HG03196 (cell line): Measurements from ENCODE around the gene ASB2.

Experiments
- ATAC-seq: cut with Tn5 transposase; IDR thresholded peaks from one replicate; pipeline ENCODE4 v1.9.1; 2021; ENCODE audit not compliant: unreplicated experiment

The ASB2 gene

DNA sequence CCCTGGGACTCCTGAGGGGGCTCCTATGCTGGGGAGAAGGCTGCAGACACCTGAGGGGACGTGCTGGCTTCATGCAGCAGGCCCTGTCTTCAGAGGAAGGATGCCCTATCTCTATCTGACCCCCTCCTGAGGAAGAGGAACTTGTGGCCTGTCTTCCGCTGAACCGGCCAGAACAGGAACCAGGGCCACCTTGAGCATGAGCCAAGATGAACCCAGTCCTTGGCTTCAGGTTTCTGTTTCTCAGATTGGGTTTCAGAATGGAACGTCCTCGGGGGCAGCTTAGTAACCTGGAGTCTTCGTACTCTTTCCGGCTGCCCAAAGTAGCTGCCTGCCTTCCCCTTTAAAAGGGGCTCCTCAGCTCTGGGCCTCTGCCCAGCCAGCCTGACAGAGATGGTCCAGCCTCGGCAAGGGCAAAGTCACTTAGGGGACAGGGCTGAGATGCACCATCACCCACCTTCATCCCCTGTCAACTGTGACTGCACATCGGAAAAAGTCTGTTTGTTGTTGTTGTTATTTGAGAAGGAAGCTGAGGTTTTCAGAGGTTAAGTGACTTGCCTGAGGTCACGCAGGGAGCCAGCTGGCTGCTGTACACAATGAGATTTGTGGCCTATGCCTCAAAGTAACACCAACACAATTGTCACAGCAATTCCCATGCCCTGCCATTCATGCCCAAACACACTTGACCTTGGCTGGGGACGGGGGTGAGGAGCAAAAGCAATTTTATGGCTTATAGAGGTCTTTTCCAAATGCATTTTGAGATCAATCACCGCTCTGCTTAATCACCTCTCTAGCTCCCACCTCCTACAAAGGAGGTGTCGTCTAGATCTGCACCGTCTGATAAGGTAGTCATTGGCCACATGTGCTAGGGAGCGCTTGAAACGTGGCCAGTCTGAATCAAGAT, 13.4 kb downstream of the ASB2 start:
- peak; percentile 54 for ATAC-seq

GRCh38 chr14:93961620-93962019, 14.8 kb downstream of the ASB2 start:
- no peak for ATAC-seq

DNA sequence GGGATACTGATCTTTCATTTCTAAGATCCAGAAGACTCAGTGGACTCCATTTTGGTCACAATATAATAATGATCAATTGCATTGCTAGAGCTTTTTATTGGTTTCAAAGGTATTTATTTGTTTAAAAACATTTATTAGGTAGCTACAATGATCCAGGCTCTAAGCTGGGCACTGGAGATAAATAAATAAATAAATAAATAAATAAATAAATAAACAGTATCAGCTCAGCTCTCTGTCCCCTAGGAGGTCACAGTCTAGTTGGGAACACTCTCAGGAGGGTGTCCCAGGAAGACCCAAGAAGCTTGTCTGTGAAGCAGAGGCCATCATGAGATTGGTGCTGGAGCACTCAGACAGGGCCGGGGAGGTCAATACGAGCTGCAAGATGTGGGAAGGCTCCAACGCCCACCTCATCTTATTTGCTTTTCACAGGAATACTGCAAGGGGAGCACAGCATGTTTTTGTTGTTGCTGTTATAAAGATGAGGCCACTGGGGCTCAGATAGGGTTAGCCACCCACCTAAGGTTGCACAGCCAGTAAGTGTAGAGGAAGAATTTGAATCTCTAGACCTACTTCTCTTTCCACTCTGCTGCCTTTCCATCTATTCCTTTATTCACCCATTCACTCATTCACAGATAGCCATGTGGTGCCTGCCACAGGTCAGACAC, 15.5 kb downstream of the ASB2 start:
- no peak for ATAC-seq

- no peak for ATAC-seq
Measured at GRCh38 chr14:93960108-93960475, 16.3 kb downstream of the ASB2 start.

DNA sequence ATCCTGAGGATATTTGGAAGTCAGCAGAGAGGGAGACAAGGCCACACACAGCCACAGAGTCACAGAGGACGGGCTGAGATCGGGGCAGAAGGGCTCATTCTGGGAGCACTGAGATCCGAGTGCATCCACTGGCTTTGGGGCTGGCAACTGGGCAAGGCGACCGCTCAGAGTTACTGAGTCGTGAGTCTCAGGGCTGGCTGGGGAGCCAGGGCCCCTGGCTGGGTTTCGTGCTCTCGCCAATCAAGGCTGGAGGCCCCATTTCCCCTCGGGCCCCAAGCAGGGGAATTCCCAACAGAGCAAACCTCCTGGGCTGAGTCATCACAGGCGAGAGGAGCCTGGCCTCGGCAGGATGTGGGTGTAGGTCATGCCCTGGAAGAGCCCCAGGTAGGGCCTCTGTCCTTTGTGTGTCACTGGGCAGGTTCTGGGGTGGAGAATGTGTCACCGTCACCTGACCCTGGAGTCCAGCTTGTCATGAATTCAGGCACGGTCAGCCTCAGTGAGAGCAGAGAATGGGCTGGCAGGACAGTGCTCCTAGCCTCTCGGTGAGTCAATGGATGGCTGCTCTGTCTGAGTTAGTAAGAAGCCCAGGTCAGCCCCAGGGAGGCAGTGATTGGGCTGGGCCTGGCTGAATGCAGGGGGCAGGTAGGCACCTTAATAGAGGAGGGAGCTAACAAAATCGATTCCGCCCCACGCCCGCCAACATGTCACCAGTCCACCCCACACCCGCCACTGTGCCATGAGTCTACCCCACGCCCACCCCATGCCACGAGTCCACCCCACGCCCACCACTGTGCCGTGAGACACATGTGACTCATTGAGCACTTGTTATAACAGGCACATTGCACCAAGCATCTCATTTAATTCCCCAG, 16.9 kb downstream of the ASB2 start:
- ATAC-seq = peak; percentile 72

- ATAC-seq = no peak
Measured at GRCh38 chr14:93958567-93959238, 17.7 kb downstream of the ASB2 start.

GRCh38 chr14:93957751-93958566, 18.4 kb downstream of the ASB2 start:
- ATAC-seq = no peak

DNA sequence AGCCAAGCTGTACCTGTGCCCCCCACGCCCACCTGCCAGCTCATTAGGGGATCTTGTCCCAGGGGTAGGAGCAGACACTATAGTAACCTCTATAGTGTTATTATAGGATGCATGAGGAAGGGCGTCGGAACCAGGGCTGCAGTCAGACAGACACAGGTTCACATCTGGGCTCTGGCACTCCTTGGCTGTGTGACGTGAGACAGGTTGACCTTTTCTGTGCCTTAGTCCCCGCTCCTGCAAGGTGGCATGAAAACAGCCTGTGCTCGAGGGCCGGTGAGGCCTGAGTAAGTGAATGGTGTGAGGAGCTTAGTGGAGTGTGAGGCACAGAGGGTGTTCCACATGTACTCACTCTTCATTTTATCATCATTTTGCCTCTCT, 19.0 kb downstream of the ASB2 start:
- ATAC-seq = no peak

- ATAC-seq = no peak
Measured at GRCh38 chr14:93956514-93957332, 19.6 kb downstream of the ASB2 start.

DNA sequence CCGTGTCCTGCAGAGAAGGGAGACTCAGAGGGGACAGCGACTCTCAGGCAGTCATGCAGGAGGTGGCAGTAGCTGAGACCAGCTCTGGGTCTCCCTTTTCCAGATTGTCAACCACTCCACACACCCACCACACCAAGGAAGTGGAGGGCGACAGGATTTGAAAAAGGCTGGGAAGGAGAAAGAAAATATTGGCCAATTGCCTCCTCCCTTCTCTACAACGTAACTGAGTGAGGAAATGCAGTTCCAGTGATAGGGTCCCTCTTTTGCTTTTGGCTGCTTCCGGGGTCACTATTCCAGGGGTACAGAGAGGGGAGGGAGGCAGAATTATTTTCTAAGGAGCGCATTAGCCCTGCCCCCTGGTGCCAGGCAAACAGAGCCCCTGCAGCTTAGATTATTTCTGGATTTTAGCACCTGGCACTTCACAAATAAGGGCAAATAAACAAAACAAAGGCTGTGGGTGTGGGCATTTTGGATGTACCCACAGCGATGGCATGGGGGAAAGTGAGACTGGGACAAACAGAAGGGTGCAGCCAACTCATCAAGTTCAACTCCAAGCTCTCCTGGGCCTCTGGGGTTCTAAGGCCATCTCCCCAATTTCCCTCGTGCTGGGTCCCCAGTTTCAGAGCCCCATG, 20.4 kb downstream of the ASB2 start:
- no peak for ATAC-seq

DNA sequence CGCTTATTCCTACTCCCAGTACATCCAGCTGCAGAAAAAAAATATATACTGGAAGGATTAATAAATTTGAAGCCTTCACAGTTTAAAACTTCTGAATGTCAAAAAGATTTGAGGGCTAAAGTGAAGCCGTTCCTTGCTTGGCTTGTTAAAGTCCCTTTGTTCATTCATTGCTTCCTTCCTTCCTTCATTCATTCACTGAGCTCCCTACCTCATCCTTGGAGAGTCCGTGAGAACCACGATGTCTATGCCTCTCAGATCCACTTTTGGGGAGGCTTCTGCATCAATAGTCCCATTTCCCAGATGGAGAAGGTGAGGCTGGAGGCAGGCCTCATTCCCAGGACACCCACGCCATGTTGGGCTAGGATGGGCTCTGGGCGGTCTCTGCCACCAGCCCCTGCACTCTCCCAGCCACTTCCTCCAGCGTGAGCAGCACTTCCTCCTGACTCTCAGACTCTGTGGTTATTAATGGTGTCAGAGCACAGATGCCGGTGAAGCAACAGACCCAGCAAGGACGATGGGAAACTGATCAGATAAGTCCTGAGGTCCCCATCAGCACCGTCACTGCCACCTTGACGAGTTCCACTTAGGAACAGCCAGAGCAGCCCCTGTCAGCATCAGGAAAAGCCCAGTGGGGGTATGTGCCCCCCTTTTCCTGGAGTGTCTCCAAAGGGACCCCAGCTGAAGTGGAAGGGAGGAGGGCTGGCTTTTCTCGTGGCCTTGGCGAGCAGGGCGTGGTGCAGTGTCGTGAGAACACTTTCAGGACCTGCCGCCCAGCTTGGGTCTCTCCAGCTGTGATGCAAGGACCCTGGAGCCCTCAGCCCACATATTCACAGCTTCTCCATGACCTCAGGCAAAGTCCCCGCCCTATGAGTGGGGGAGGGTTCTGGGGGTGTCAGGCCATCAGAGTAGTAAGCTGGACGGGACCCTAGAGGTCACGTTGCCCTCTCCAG, 21.2 kb downstream of the ASB2 start:
- no peak for ATAC-seq

DNA sequence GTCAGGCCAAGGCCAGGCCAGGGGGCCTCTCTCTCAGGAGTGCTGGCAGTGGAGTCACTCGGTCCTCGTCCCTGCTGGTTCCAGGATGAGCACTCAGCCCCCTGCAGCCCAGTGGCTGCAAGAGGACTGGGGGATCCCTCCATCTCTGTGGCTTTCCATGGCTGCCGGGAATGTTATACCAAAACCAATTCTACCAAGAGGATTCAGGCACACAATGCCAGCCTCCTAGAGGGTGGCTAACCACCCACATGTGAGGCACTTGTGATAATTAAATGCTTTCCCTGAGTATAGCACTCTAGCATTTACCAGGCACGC, 21.9 kb downstream of the ASB2 start:
- ATAC-seq = no peak

GRCh38 chr14:93953739-93954515, 22.4 kb downstream of the ASB2 start:
- no peak for ATAC-seq

DNA sequence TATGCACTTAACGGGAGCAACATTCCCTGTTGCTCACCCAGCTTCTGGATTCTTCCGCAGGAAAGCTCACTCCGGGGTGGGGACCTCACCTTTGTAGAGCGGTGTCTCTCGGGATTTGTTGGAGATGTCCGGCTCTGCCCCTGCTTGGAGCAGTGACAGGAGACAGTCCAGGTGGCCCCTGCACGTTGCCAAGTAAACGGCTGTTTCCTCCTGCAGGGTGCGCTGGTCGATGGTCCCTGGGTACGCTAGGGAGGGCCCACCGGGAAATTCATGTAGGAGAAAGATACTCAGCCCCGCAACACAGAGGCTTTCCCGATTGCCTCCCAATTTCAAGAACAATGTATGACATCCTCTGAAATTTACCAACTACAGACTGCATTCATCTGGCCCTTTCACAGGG, 23.1 kb downstream of the ASB2 start:
- no peak for ATAC-seq

DNA sequence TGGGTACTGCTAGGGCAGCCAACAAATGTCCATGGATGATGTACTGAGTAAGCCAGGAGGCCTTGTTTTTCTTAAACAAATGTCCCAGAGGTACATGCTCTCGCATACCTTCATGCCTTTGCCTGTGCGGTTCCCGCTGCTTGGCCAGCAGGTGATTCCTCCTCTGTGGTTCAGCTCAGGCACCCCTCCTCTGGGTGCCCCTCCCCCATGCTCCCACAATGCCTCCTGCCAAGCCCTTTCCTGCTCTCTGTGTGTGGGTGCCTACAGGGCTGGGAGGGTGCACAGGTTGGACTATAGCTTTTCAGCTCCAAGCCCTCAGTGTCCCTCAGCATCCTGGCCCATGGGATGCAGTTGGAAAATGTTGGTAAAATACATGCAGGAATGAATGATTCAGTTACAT, 23.5 kb downstream of the ASB2 start:
- no peak for ATAC-seq

GRCh38 chr14:93951635-93952540, 24.5 kb downstream of the ASB2 start:
- ATAC-seq = no peak
